GM10248 (cell line): ENCODE results near the gene PDC.
A peak's percentile ranks its signal among the peaks of the same experiment; 100 is the strongest.

Experiments
- CTCF ChIA-PET: fragments of 300-600 bp; sonication (Branson Sonifier 250); formaldehyde crosslinking; extraction: SDS; loops from one replicate; lab custom pipeline; 2021; ENCODE audit warnings: antibody characterized with exemption; lab: Yijun Ruan, JAX
- POLR2A ChIA-PET: fragments of 350-650 bp; sonication (Branson Sonifier 250); formaldehyde crosslinking; extraction: SDS; loops from one replicate; lab custom pipeline; 2020; ENCODE audit warnings: antibody characterized with exemption; lab: Yijun Ruan, JAX
- DNase-seq: peaks from one replicate; pipeline ENCODE4 v3.0.0; 2012; ENCODE audit errors: extremely low spot score
- CTCF ChIP-seq: IDR thresholded peaks from 2 replicates; pipeline ENCODE4 v1.5.1; 2012; ENCODE audit warnings: mild to moderate bottlenecking, low read depth; ENCODE audit errors: extremely low read depth, missing control alignments, control extremely low read depth

PDC gene

DNA sequence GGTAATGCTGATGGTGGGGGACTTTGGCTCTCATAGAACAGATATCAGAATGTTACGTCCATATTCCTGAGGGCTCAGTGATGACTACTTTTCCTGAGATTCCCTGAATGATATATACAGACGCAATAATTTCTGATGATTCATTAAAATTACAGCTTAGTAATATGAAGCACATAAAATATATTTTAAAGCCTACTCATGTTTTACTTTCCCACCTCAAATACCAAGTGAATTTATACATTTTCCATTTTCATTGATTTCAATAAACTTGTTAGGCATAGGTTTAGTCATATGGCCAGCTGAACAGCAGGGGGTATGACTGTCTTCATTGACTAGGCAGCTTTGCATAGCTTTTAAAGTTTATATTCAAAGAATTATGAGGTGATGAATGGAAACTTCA is 26.2 kb upstream of the PDC start:
- CTCF ChIA-PET, result no interaction called here
- no peak for TF ChIP-seq CTCF
- DNase-seq, result no peak
- POLR2A ChIA-PET, result no interaction called here

- no peak for TF ChIP-seq CTCF
- DNase-seq, result no peak
- ChIA-PET CTCF (interaction anchor here (0.8 to 1.5 kb wide), 3 partner anchors 9 to 500 kb away, joined by 3 to 7 read pairs (median 3); no protein-coding TSS in a partner anchor), POLR2A (no interaction called here)
Observed at GRCh38 chr1:186486061-186486460, 25.1 kb upstream of the PDC start.

DNA sequence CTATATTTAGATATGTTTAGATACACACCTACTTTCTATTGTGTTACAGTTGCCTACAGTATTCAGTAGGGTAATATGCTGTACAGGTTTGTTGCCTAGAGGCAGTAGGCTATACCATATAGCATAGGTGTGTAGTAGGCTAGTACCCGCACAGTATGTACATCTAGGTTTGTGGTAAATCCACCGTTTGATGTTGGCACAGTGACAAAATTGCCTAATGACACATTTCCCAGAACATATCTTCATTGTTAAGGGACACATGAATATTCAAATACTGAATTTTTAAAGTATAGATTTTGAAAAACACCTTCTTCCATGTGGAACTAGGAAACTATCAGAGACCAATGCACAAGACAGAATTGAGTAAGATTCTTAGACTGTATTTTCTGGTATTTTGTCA is 22.6 kb upstream of the PDC start:
- TF ChIP-seq CTCF, result no peak
- DNase-seq, result no peak
- POLR2A ChIA-PET, result no interaction called here
- CTCF ChIA-PET, result interaction anchor here (1.0 to 1.3 kb wide), 3 partner anchors 142 to 503 kb away, joined by 3 read pairs; no protein-coding TSS in a partner anchor

DNA sequence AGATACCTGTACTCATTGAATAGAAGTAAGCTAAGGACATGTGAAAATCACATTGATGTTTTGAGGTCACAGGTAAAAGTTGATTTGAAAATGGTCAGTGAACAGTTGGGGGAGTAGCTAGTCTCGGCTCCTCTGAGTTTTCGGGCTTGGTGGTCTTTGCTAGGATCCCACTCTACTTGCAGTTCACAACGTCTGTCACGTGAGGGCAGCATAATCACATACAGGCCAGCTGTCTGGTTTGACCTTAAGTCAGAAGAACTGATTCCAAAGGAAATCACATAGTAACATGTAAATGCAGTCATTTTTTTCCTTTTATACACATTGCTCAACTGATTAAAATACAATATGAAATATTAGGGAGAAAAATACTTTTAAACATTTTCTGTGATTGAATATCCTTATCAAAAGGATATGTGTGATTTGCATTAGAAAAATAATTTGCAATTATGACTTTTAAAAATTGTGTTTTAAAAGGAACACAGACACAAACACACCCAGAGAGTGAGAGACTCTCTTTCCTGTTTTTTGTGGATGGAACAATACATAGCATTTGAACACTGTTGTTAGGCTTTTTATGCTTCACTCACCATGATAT is 21.8 kb upstream of the PDC start:
- ChIA-PET POLR2A (no interaction called here), CTCF (interaction anchor here (0.7 to 2.2 kb wide), 28 partner anchors 9 to 512 kb away, joined by 3 to 7 read pairs (median 4); no protein-coding TSS in a partner anchor)
- TF ChIP-seq CTCF, result peak; percentile 91
- DNase-seq, result peak; percentile 50

- ChIA-PET CTCF (interaction anchor here (1.4 to 2.2 kb wide), 4 partner anchors 32 to 505 kb away, joined by 4 to 5 read pairs (median 4); no protein-coding TSS in a partner anchor), POLR2A (no interaction called here)
- no peak for TF ChIP-seq CTCF
- no peak for DNase-seq
Observed at GRCh38 chr1:186481303-186481888, 20.5 kb upstream of the PDC start.

DNA sequence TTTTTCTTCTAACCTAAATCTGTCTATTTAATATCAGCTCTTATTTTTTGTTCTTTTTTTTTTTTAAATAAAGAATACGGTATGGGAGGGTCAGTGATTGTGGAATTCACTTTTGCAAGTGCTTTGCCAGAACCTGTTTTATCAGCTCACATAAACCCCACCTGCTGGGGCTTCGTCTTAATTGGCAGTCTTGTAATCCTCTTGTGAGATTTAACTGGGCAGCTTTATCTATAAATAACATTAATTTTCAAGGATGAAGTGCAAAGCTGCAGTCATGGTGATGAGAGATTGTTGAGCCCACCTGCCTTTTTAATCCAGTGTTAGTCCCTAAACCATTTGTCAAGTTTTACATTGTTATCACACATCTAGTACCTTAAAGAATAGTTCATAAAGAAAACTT is 18.2 kb upstream of the PDC start:
- ChIA-PET CTCF (interaction anchor here (1.0 to 2.2 kb wide), 7 partner anchors 16 to 507 kb away, joined by 3 to 6 read pairs (median 5); partner anchors contain the start of gene TPR), POLR2A (no interaction called here)
- no peak for DNase-seq
- no peak for TF ChIP-seq CTCF
